ENCODE measurements around the gene HOXC10. TPM values are rescaled to one million over a fixed set of nuclear protein-coding genes. Genes with fewer than 3 reads are reported as not detected.

The HOXC10 gene
- total RNA-seq, 1 donor from 2014 or later = 15.7 TPM

- TF ChIP-seq CTCF (conservative IDR thresholded peaks at IDR 0.05; ENCODE audit: low read depth, low read length) = no peak
- no peak for DNase-seq (ENCODE audit: low read depth)
- peak overlapping the region; percentile 77 for H3K4me3 ChIP-seq (ENCODE audit: low read depth, low read length)
Observed at GRCh38 chr12:53975479-53976152, 9.3 kb upstream of the HOXC10 start.

GRCh38 chr12:53976172-53976822, 8.6 kb upstream of the HOXC10 start:
- no peak for TF ChIP-seq CTCF (conservative IDR thresholded peaks at IDR 0.05; ENCODE audit: low read depth, low read length)
- no peak overlapping the region for H3K4me3 ChIP-seq (ENCODE audit: low read depth, low read length)
- DNase-seq (ENCODE audit: low read depth) = no peak

- DNase-seq (ENCODE audit: low read depth) = no peak
- TF ChIP-seq CTCF (conservative IDR thresholded peaks at IDR 0.05; ENCODE audit: low read depth, low read length) = no peak
Observed at GRCh38 chr12:53976823-53977595, 7.9 kb upstream of the HOXC10 start.

GRCh38 chr12:53977596-53978445, 7.1 kb upstream of the HOXC10 start:
- H3K4me3 ChIP-seq (ENCODE audit: low read depth, low read length) = peak overlapping the region; percentile 5
- no peak for TF ChIP-seq CTCF (conservative IDR thresholded peaks at IDR 0.05; ENCODE audit: low read depth, low read length)
- DNase-seq (ENCODE audit: low read depth) = no peak

More at GRCh38 chr12:53976823-53977595, 7.9 kb upstream of the HOXC10 start:
- H3K4me3 ChIP-seq (ENCODE audit: low read depth, low read length) = no peak overlapping the region

GRCh38 chr12:53978477-53979356, 6.2 kb upstream of the HOXC10 start:
- no peak for DNase-seq (ENCODE audit: low read depth)
- no peak for TF ChIP-seq CTCF (conservative IDR thresholded peaks at IDR 0.05; ENCODE audit: low read depth, low read length)
- no peak overlapping the region for H3K4me3 ChIP-seq (ENCODE audit: low read depth, low read length)

Data from epithelial cell of proximal tubule (primary cell).